HCT116 (cell line): ENCODE results near the gene DCAF5. TPM values are rescaled to one million over a fixed set of nuclear protein-coding genes. Genes with fewer than 3 reads are reported as not detected.

Experiments
- ATAC-seq: fragments of 200-7000 bp; cut with Tn5 transposase; 2 replicates; pipeline ENCODE4 v1.9.1; 2020; ENCODE audit warnings: mild to moderate bottlenecking, moderate library complexity
- BruUV-seq: library from RNA; stranded (reverse); fragments of 400-500 nt; replicated peaks from 2 replicates; lab custom pipeline; 2021; lab: Mats Ljungman, UMichigan
- CTCF ChIA-PET: fragments of 300-600 bp; sonication (Branson Sonifier 250); formaldehyde crosslinking; loops from one replicate; lab custom pipeline; 2021; ENCODE audit warnings: antibody characterized with exemption; lab: Charles Lee
- POLR2A ChIA-PET: fragments of 300-600, 350-600 bp; sonication (Branson Sonifier 250); formaldehyde crosslinking; loops from one replicate; lab custom pipeline; 2021; ENCODE audit warnings: antibody characterized with exemption; lab: Charles Lee
- RAD21 ChIA-PET, 2 experiments: fragments of 300-600 bp; sonication (Branson Sonifier 250); formaldehyde crosslinking; loops; one replicate each; lab custom pipeline; 2023; ENCODE audit warnings: low total read pairs in 2 of 2; ENCODE audit not compliant: uncharacterized antibody in 2 of 2, unreplicated experiment in 2 of 2, low non-redundant PET in 1 of 2; lab: Charles Lee
- DNase-seq: peaks from one replicate; pipeline ENCODE4 v3.0.0-alpha.2; 2010; ENCODE audit warnings: low read depth, low spot score
- H2AFZ ChIP-seq: fragments of 200-600 bp; shearing (Covaris generic), sonication (generic); 2 replicates; pipeline ENCODE4 v1.6.1; 2017; ENCODE audit warnings: low read depth, mixed run types, mixed read lengths, antibody characterized with exemption, low read length; ENCODE audit not compliant: poor library complexity, severe bottlenecking
- H3K27ac ChIP-seq: 2 replicates; pipeline ENCODE4 v1.5.1; 2012; ENCODE audit warnings: low read depth, low read length
- H3K27me3 ChIP-seq: fragments of 200-600 bp; sonication (generic); 2 replicates; pipeline ENCODE4 v1.6.1; 2016; ENCODE audit warnings: mixed run types, low read length, mixed read lengths; ENCODE audit not compliant: insufficient read depth
- H3K36me3 ChIP-seq, 2 experiments: fragments of 200-500 bp in 1 of 2; fragments of 200-600 bp in 1 of 2; sonication (Bioruptor generic) in 1 of 2; sonication (generic) in 1 of 2; 2 replicates each; pipeline versions ENCODE4 v1.5.1 to v1.6.1; 2014 to 2016; ENCODE audit warnings: low read length in 2 of 2, inconsistent platforms in 1 of 2, mixed read lengths in 1 of 2, mixed run types in 1 of 2; ENCODE audit not compliant: insufficient read depth in 2 of 2, control insufficient read depth in 1 of 2
- H3K4me1 ChIP-seq, 2 experiments: fragments of 200-600 bp in 1 of 2; sonication (generic) in 1 of 2; 2 replicates each; pipeline versions ENCODE4 v1.5.1 to v1.6.1; 2012 to 2017; ENCODE audit warnings: low read length in 2 of 2, inconsistent platforms in 1 of 2, mild to moderate bottlenecking in 1 of 2, mixed read lengths in 1 of 2, mixed run types in 1 of 2, moderate library complexity in 1 of 2; ENCODE audit not compliant: insufficient read depth in 2 of 2, control insufficient read depth in 1 of 2
- H3K4me2 ChIP-seq: fragments of 200-600 bp; sonication (generic); 2 replicates; pipeline ENCODE4 v1.6.1; 2017; ENCODE audit warnings: mixed run types, low read length, mixed read lengths
- H3K4me3 ChIP-seq, 2 experiments: fragments of 200-600 bp in 1 of 2; sonication (generic) in 1 of 2; replicated peaks in 1 of 2; 2 replicates each; pipeline ENCODE4 v1.5.1; 2011 to 2016; ENCODE audit warnings: low read length in 2 of 2, control low read depth in 1 of 2, low read depth in 1 of 2, mild to moderate bottlenecking in 1 of 2, mixed read lengths in 1 of 2, mixed run types in 1 of 2
- H3K79me2 ChIP-seq: fragments of 200-600 bp; sonication (generic); 2 replicates; pipeline ENCODE4 v1.6.1; 2017; ENCODE audit warnings: mild to moderate bottlenecking, mixed run types, low read length, moderate library complexity, mixed read lengths; ENCODE audit not compliant: insufficient read depth
- H3K9ac ChIP-seq: fragments of 200-600 bp; sonication (generic); 2 replicates; pipeline ENCODE4 v1.6.1; 2016; ENCODE audit warnings: low read length, mixed read lengths
- H3K9me2 ChIP-seq: fragments of 200-600 bp; sonication (generic), shearing (Covaris generic); 2 replicates; pipeline ENCODE4 v1.6.1; 2017; ENCODE audit warnings: mixed run types, mild to moderate bottlenecking, moderate library complexity; ENCODE audit not compliant: insufficient read depth
- H3K9me3 ChIP-seq, 2 experiments: fragments of 200-500 bp in 1 of 2; fragments of 200-600 bp in 1 of 2; sonication (Bioruptor generic) in 1 of 2; sonication (generic) in 1 of 2; 2 replicates each; pipeline ENCODE4 v1.6.1; 2014 to 2017; ENCODE audit warnings: low read length in 2 of 2, mixed read lengths in 2 of 2, inconsistent platforms in 1 of 2, low read depth in 1 of 2, mild to moderate bottlenecking in 1 of 2, mixed run types in 1 of 2, moderate library complexity in 1 of 2; ENCODE audit not compliant: control insufficient read depth in 1 of 2, insufficient read depth in 1 of 2
- H4K20me1 ChIP-seq: fragments of 200-600 bp; sonication (generic), shearing (Covaris generic); 2 replicates; pipeline ENCODE4 v1.6.1; 2017; ENCODE audit warnings: mixed run types, mild to moderate bottlenecking, moderate library complexity; ENCODE audit not compliant: insufficient read depth
- CBX3 ChIP-seq: IDR thresholded peaks from 2 replicates; pipeline ENCODE4 v1.6.1; 2012; ENCODE audit warnings: low read depth
- CEBPB ChIP-seq: IDR thresholded peaks from 2 replicates; pipeline ENCODE4 v1.6.1; 2012; ENCODE audit warnings: low read depth
- EGR1 ChIP-seq: IDR thresholded peaks from 2 replicates; pipeline ENCODE4 v1.6.1; 2012; ENCODE audit warnings: low read depth
- EZH2 ChIP-seq: fragments of 200-600 bp; sonication (generic); IDR thresholded peaks from 2 replicates; pipeline ENCODE4 v1.6.1; 2017; ENCODE audit warnings: antibody characterized with exemption, mixed run types
- EZH2phosphoT487 ChIP-seq: fragments of 200-600 bp; IDR thresholded peaks from 2 replicates; pipeline ENCODE4 v1.6.1; 2018; ENCODE audit warnings: antibody characterized with exemption, borderline replicate concordance
- POLR2A ChIP-seq: IDR thresholded peaks from 2 replicates; pipeline ENCODE4 v1.7.0; 2011; ENCODE audit warnings: borderline replicate concordance; ENCODE audit not compliant: insufficient read depth, insufficient read length; ENCODE audit errors: extremely low read depth
- POLR2AphosphoS5 ChIP-seq: IDR thresholded peaks from 2 replicates; pipeline ENCODE4 v1.6.1; 2011; ENCODE audit warnings: mild to moderate bottlenecking, low read depth, low read length, moderate library complexity
- RAD21 ChIP-seq: IDR thresholded peaks from 2 replicates; pipeline ENCODE4 v1.6.1; 2012; ENCODE audit warnings: low read depth, mild to moderate bottlenecking
- SIN3A ChIP-seq: IDR thresholded peaks from 2 replicates; pipeline ENCODE4 v1.6.1; 2012; ENCODE audit warnings: low read depth
- SP1 ChIP-seq: IDR thresholded peaks from 2 replicates; pipeline ENCODE4 v1.6.1; 2012; ENCODE audit warnings: low read depth
- SRF ChIP-seq: IDR thresholded peaks from 2 replicates; pipeline ENCODE4 v1.6.1; 2012; ENCODE audit warnings: low read depth
- TCF7L2 ChIP-seq: IDR thresholded peaks from 2 replicates; pipeline ENCODE4 v1.7.0; 2011; ENCODE audit warnings: borderline replicate concordance, inconsistent platforms; ENCODE audit not compliant: insufficient read depth, insufficient read length; ENCODE audit errors: extremely low read depth
- YY1 ChIP-seq: IDR thresholded peaks from 2 replicates; pipeline ENCODE4 v1.6.1; 2011; ENCODE audit warnings: low read length, low read depth, moderate library complexity, mild to moderate bottlenecking; ENCODE audit not compliant: insufficient replicate concordance; ENCODE audit errors: extremely low read depth
- ZFX ChIP-seq: fragments of 450-650 bp; IDR thresholded peaks from 2 replicates; pipeline ENCODE4 v1.6.1; 2017
- intact Hi-C: fragments of 100-400 bp; cut with micrococcal nuclease; formaldehyde crosslinking; loops from 2 replicates; pipeline ENCODE4 v1.10.0; 2022
- total RNA-seq: library from RNA; stranded (reverse); gene quantifications from one replicate; pipeline ENCODE4 v1.2.1, GENCODE V29; 2021; ENCODE audit not compliant: unreplicated experiment
- TF ChIP-seq, protein P1 (sequence below): IDR thresholded peaks from 2 replicates; pipeline ENCODE4 v1.6.1; 2011; ENCODE audit warnings: mild to moderate bottlenecking, low read length, moderate library complexity; ENCODE audit not compliant: insufficient replicate concordance; ENCODE audit errors: extremely low read depth
- TF ChIP-seq, protein P2 (sequence below): IDR thresholded peaks from 2 replicates; pipeline ENCODE4 v1.6.1; 2012; ENCODE audit warnings: low read depth
- TF ChIP-seq, protein P3 (sequence below): IDR thresholded peaks from 2 replicates; pipeline ENCODE4 v1.6.1; 2012
- TF ChIP-seq, protein P4 (sequence below), 3 experiments: fragments of 200-600 bp in 1 of 3; sonication (generic) in 1 of 3; IDR thresholded peaks in 2 of 3; conservative IDR thresholded peaks in 1 of 3; 2 replicates each; pipeline ENCODE4 v1.5.1; 2012 to 2017; ENCODE audit warnings: low read depth in 2 of 3, low read length in 2 of 3, antibody characterized with exemption in 1 of 3, borderline replicate concordance in 1 of 3, control low read depth in 1 of 3, mild to moderate bottlenecking in 1 of 3, mixed read lengths in 1 of 3, mixed run types in 1 of 3, moderate library complexity in 1 of 3; ENCODE audit not compliant: insufficient read depth in 1 of 3

The DCAF5 gene
- total RNA-seq, 1 experiment from 2014 or later, result 27.1 TPM

DNA sequence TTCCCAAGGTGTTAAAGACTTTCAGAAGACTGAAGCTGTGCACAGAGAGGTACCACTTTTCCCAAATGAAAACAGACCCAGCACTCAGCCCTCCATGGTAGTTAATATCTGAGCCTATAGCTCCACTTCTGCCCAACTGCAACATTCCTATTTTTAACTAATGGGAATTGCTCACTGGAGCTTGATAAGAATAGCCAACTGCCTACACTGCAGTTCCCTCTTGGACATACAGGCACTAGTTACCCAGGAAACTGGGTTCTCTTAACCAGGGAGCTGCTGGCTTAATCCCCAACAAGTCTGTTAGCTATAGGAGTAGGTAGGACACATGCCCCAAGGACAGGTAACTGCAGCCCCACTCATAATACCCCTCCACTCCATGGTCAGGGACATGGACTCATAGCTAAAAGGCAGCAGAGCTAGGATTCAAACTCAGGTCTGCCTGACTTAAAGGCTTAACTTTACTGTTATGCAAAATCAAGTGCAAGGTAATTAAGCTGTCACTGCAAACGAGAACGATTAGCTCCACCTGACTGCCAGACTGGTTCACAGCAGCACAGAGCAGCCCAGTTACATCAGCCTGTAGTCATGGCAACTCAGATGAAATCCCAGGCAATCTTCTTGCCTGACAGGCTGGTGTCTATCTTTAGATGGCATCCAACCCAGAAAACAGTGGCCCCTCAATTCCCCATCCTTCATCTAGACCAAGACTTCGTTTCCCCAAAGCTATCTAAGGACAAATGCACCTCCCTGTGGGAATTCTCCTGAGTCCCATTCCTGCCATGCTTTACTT is 96.7 kb downstream of the DCAF5 start:
- ATAC-seq (no peak), DNase-seq (peak; percentile 6)
- intact Hi-C loops, result no loop called here
- POLR2A ChIA-PET, result no interaction called here
- Histone ChIP-seq H3K9me3 (no peaks in the 10 kb centered on the region), H3K4me2 (no peak overlapping the region), H3K27me3 (no peaks in the 10 kb centered on the region), H3K79me2 (no peaks in the 10 kb centered on the region), H3K36me3 (peaks cover 8 to 13% of the 10 kb centered on the region in 2 experiments; a peak in 3 of 4 replicates), H3K4me3 (no peak overlapping the region), H3K9me2 (no peaks in the 10 kb centered on the region), H4K20me1 (no peaks in the 10 kb centered on the region), H3K9ac (no peak overlapping the region), H2AFZ (no peak overlapping the region), H3K4me1 (no peaks in the 10 kb centered on the region), H3K27ac (no peak overlapping the region)
- RAD21 ChIA-PET, result no interaction called here
- CTCF ChIA-PET, result interaction anchor here (0.9 to 1.7 kb wide), 4 partner anchors 34 to 193 kb away, joined by 3 to 5 read pairs (median 4); no protein-coding TSS in a partner anchor
- BruUV-seq, result no TSS peak
- TF ChIP-seq POLR2AphosphoS5 (peak; percentile 34; the same call in 1 of the 2 replicates), SIN3A (no peak), POLR2A (no peak), SRF (no peak), SP1 (no peak), CBX3 (no peak), CEBPB (peak; percentile 65), TCF7L2 (no peak), EZH2phosphoT487 (no peak), ZFX (no peak), RAD21 (peak; percentile 43; the same call in 1 of the 2 replicates), EGR1 (no peak), EZH2 (no peak), YY1 (no peak)
- TF ChIP-seq, protein P1, sequence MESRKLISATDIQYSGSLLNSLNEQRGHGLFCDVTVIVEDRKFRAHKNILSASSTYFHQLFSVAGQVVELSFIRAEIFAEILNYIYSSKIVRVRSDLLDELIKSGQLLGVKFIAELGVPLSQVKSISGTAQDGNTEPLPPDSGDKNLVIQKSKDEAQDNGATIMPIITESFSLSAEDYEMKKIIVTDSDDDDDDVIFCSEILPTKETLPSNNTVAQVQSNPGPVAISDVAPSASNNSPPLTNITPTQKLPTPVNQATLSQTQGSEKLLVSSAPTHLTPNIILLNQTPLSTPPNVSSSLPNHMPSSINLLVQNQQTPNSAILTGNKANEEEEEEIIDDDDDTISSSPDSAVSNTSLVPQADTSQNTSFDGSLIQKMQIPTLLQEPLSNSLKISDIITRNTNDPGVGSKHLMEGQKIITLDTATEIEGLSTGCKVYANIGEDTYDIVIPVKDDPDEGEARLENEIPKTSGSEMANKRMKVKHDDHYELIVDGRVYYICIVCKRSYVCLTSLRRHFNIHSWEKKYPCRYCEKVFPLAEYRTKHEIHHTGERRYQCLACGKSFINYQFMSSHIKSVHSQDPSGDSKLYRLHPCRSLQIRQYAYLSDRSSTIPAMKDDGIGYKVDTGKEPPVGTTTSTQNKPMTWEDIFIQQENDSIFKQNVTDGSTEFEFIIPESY, result no peak
- TF ChIP-seq, protein P2, sequence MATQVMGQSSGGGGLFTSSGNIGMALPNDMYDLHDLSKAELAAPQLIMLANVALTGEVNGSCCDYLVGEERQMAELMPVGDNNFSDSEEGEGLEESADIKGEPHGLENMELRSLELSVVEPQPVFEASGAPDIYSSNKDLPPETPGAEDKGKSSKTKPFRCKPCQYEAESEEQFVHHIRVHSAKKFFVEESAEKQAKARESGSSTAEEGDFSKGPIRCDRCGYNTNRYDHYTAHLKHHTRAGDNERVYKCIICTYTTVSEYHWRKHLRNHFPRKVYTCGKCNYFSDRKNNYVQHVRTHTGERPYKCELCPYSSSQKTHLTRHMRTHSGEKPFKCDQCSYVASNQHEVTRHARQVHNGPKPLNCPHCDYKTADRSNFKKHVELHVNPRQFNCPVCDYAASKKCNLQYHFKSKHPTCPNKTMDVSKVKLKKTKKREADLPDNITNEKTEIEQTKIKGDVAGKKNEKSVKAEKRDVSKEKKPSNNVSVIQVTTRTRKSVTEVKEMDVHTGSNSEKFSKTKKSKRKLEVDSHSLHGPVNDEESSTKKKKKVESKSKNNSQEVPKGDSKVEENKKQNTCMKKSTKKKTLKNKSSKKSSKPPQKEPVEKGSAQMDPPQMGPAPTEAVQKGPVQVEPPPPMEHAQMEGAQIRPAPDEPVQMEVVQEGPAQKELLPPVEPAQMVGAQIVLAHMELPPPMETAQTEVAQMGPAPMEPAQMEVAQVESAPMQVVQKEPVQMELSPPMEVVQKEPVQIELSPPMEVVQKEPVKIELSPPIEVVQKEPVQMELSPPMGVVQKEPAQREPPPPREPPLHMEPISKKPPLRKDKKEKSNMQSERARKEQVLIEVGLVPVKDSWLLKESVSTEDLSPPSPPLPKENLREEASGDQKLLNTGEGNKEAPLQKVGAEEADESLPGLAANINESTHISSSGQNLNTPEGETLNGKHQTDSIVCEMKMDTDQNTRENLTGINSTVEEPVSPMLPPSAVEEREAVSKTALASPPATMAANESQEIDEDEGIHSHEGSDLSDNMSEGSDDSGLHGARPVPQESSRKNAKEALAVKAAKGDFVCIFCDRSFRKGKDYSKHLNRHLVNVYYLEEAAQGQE, result no peak
- TF ChIP-seq, protein P3, sequence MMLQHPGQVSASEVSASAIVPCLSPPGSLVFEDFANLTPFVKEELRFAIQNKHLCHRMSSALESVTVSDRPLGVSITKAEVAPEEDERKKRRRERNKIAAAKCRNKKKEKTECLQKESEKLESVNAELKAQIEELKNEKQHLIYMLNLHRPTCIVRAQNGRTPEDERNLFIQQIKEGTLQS, result no peak
- TF ChIP-seq, protein P4, sequence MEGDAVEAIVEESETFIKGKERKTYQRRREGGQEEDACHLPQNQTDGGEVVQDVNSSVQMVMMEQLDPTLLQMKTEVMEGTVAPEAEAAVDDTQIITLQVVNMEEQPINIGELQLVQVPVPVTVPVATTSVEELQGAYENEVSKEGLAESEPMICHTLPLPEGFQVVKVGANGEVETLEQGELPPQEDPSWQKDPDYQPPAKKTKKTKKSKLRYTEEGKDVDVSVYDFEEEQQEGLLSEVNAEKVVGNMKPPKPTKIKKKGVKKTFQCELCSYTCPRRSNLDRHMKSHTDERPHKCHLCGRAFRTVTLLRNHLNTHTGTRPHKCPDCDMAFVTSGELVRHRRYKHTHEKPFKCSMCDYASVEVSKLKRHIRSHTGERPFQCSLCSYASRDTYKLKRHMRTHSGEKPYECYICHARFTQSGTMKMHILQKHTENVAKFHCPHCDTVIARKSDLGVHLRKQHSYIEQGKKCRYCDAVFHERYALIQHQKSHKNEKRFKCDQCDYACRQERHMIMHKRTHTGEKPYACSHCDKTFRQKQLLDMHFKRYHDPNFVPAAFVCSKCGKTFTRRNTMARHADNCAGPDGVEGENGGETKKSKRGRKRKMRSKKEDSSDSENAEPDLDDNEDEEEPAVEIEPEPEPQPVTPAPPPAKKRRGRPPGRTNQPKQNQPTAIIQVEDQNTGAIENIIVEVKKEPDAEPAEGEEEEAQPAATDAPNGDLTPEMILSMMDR (IDR thresholded peaks at IDR 0.05 in 2 of 3, conservative IDR thresholded peaks at IDR 0.05 in 1 of 3; ENCODE audit: borderline replicate concordance in 1 of 3, insufficient read depth in 1 of 3, low read depth in 2 of 3, low read length in 2 of 3), result no peak
